Esophagus muscularis mucosa (tissue), 4 donors: ENCODE data around the gene PGC. TPM values are rescaled to one million over a fixed set of nuclear protein-coding genes. Genes with fewer than 3 reads are reported as not detected.

Experiments used
- DNase-seq: peaks from one replicate; pipeline ENCODE4 v3.0.0-alpha.2; 2017; ENCODE audit errors: extremely low spot score
- H3K27ac ChIP-seq, 4 donors: fragments of 200-600 bp; sonication (generic); replicated peaks in 1 of 4; 1 replicate in 3 of 4; 2 replicates in 1 of 4; pipeline ENCODE4 v1.5.1; 2016 to 2019; ENCODE audit warnings: mild to moderate bottlenecking in 1 of 4
- H3K27me3 ChIP-seq, 4 donors: fragments of 200-600 bp; sonication (generic); one replicate each; pipeline versions ENCODE4 v1.5.1 to v1.6.0; 2016 to 2019
- H3K36me3 ChIP-seq, 4 donors: fragments of 200-600 bp; sonication (generic); one replicate each; pipeline ENCODE4 v1.5.1; 2016 to 2019
- H3K4me1 ChIP-seq, 4 donors: fragments of 200-600 bp; sonication (generic); one replicate each; pipeline ENCODE4 v1.5.1; 2016 to 2019
- H3K4me3 ChIP-seq, 4 donors: fragments of 200-600 bp; sonication (generic); 1 replicate in 2 of 4; 2 replicates in 2 of 4; pipeline ENCODE4 v1.5.1; 2016 to 2019; ENCODE audit warnings: mild to moderate bottlenecking in 4 of 4, moderate library complexity in 1 of 4
- H3K9me3 ChIP-seq, 4 donors: fragments of 200-600 bp; sonication (generic); 1 replicate in 3 of 4; 2 replicates in 1 of 4; pipeline ENCODE4 v1.5.1; 2016 to 2019
- EP300 ChIP-seq: sonication (generic); formaldehyde crosslinking; IDR thresholded peaks from one replicate; pipeline ENCODE4 v1.6.1; 2017; ENCODE audit warnings: antibody characterized with exemption
- POLR2A ChIP-seq: fragments of 450-650 bp; IDR thresholded peaks from one replicate; pipeline ENCODE4 v1.6.1; 2017; ENCODE audit warnings: antibody characterized with exemption, moderate library complexity, mild to moderate bottlenecking, low read depth
- POLR2AphosphoS5 ChIP-seq, 2 donors: sonication (generic); formaldehyde crosslinking; IDR thresholded peaks; one replicate each; pipeline ENCODE4 v1.6.1; 2017; ENCODE audit warnings: antibody characterized with exemption in 2 of 2
- WGBS: methylation state at CpG from one replicate; pipeline ENCODE4 v1.1.5; 2018; 5-methylcytosine and 5-hydroxymethylcytosine counted together
- intact Hi-C: fragments of 100-400 bp; cut with DNase I; formaldehyde crosslinking; loops from one replicate; pipeline ENCODE4 v1.15.1; 2023
- total RNA-seq, 4 donors: library from RNA; depleted of rRNA; stranded (reverse); fragments of >200 nt; gene quantifications; one replicate each; pipeline versions ENCODE4 v1.1.0 to v1.2.1, GENCODE V29; 2016
- TF ChIP-seq, protein P1 (sequence below), 3 experiments: fragments of 200-600 bp in 2 of 3; fragments of 450-650 bp in 1 of 3; sonication (generic) in 2 of 3; IDR thresholded peaks; one replicate each; pipeline ENCODE4 v1.5.1; 2017 to 2019; ENCODE audit warnings: antibody characterized with exemption in 3 of 3, mild to moderate bottlenecking in 2 of 3, moderate library complexity in 1 of 3

The PGC gene
- total RNA-seq, 4 donors from 2014 or later = 0.83 to 1.1 (median 0.92) TPM; not detected in 1

DNA sequence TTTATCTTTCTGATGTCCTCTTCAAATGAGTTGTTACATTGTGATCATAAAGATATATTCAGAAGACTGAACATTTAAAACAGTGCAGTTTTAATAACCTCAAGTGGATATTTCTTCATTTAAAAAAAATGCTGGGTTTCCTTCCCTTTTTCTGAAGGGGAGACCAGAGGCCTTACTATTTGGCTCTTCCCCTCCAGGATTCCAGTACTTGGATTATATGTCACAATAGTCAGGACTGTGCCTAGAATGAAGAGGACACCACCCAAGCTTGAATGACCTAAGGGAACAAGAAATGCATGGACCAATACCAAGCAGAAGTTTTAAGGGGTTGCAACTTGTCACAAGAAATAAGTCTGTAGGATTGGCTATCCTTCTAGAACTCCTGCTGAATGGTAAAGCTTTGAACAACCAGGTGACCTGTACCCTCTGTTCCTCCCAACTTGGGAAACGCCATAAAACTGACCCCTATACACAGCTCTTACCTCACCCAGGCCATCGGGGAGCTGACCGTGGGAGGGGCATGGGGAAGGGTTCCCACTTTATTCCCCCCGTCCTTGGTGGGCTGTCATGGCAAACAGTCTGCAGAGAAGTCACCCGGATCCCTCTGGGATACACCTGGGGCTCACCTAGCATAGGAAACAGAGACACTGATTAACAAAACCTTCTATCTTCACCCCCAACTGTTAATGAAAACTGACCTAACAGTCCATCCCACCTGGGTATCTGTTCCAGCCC is 30.5 kb upstream of the PGC start:
- TF ChIP-seq EP300 = no peak
- no peak for TF ChIP-seq POLR2AphosphoS5 (IDR thresholded peaks at IDR 0.05)
- TF ChIP-seq, protein P1, sequence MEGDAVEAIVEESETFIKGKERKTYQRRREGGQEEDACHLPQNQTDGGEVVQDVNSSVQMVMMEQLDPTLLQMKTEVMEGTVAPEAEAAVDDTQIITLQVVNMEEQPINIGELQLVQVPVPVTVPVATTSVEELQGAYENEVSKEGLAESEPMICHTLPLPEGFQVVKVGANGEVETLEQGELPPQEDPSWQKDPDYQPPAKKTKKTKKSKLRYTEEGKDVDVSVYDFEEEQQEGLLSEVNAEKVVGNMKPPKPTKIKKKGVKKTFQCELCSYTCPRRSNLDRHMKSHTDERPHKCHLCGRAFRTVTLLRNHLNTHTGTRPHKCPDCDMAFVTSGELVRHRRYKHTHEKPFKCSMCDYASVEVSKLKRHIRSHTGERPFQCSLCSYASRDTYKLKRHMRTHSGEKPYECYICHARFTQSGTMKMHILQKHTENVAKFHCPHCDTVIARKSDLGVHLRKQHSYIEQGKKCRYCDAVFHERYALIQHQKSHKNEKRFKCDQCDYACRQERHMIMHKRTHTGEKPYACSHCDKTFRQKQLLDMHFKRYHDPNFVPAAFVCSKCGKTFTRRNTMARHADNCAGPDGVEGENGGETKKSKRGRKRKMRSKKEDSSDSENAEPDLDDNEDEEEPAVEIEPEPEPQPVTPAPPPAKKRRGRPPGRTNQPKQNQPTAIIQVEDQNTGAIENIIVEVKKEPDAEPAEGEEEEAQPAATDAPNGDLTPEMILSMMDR (IDR thresholded peaks at IDR 0.05) = no peak
- no peak for TF ChIP-seq POLR2A
- intact Hi-C loops = loop anchor here (5.0 to 10.0 kb wide), 2 partner anchors 40 to 73 kb away; partner anchors contain the start of gene TFEB
- H3K27me3 ChIP-seq = no peaks in the 10 kb centered on the region
- 85% methylated on average over 5 of the region's 5 CpGs for WGBS
- H3K4me1 ChIP-seq = peaks cover 23 to 44% (median 30%) of the 10 kb centered on the region in 4 donors
- H3K9me3 ChIP-seq = no peaks in the 10 kb centered on the region
- H3K27ac ChIP-seq = no peak overlapping the region
- peaks cover 14 to 45% (median 43%) of the 10 kb centered on the region in 4 donors for H3K36me3 ChIP-seq
- no peak overlapping the region for H3K4me3 ChIP-seq
- no peak for DNase-seq

DNA sequence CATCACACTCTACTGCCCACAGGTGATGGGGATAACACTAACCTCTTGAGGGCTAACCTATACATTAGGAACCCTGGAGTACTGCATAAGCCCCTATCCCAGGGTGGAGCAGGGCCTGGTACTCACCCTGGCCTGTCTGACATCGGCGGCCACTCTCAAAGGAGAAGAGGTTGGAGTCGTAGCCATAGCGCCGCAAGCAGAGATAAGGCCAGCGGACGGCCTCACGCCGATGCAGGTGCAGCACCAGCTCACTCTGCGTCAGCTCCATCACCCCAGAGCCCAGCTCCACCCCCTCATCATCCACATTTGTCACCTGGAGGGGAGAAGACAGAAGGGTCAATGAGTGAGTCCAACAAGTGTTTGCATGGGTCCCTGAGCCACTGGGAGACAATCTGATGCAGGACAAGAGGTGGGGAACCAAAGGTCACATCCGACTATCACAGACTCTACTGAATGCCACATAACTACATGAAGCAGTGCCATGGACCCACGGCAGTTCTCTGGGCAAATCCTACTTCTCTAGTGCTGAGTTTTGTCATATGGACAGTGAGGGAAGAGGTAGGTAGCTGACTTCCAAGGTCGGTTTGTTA is 28.2 kb upstream of the PGC start:
- peaks cover 37 to 69% (median 66%) of the 10 kb centered on the region in 4 donors for H3K36me3 ChIP-seq
- no peak for DNase-seq
- H3K27ac ChIP-seq = no peak overlapping the region
- intact Hi-C loops = loop anchor here (5.0 to 10.0 kb wide), 2 partner anchors 38 to 71 kb away; partner anchors contain the start of gene TFEB
- H3K9me3 ChIP-seq = no peaks in the 10 kb centered on the region
- H3K4me1 ChIP-seq = peaks cover 8 to 20% (median 13%) of the 10 kb centered on the region in 4 donors
- H3K27me3 ChIP-seq = no peaks in the 10 kb centered on the region
- no peak overlapping the region for H3K4me3 ChIP-seq
- TF ChIP-seq EP300 (no peak), POLR2A (no peak), POLR2AphosphoS5 (IDR thresholded peaks at IDR 0.05) (no peak)
- TF ChIP-seq, protein P1 (IDR thresholded peaks at IDR 0.05) = no peak
- 96% methylated on average over 12 of the region's 13 CpGs for WGBS

DNA sequence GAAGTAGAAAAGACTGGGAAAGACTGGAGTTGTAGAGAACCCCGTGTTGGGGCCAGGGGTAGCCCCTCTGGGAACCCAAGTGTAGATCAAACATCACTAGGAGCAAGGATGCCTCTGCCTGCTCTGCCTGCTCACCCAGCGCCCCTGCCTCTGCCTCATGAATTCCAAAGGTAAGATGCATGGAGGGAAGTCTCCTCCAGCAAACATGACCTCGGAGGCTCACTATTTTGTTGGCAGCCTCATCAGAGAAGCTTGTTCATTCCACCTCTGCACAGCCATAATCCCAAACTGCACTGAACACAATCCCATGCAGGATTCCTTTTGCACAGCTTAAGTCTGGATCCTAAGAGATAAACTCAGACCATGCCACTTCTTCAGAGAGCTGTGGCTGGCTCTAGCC is 27.6 kb upstream of the PGC start:
- H3K9me3 ChIP-seq = no peaks in the 10 kb centered on the region
- intact Hi-C loops = loop anchor here (5.0 to 10.0 kb wide), 2 partner anchors 38 to 70 kb away; partner anchors contain the start of gene TFEB
- no peak overlapping the region for H3K4me3 ChIP-seq
- WGBS = 80% methylated on average over 3 of the region's 3 CpGs
- no peak for DNase-seq
- TF ChIP-seq, protein P1 (IDR thresholded peaks at IDR 0.05) = no peak
- no peak for TF ChIP-seq POLR2AphosphoS5 (IDR thresholded peaks at IDR 0.05)
- no peak for TF ChIP-seq POLR2A
- no peak for TF ChIP-seq EP300
- H3K36me3 ChIP-seq = peaks cover 38 to 74% (median 71%) of the 10 kb centered on the region in 4 donors
- H3K4me1 ChIP-seq = peaks cover 8 to 19% (median 13%) of the 10 kb centered on the region in 4 donors
- H3K27me3 ChIP-seq = no peaks in the 10 kb centered on the region
- no peak overlapping the region for H3K27ac ChIP-seq

DNA sequence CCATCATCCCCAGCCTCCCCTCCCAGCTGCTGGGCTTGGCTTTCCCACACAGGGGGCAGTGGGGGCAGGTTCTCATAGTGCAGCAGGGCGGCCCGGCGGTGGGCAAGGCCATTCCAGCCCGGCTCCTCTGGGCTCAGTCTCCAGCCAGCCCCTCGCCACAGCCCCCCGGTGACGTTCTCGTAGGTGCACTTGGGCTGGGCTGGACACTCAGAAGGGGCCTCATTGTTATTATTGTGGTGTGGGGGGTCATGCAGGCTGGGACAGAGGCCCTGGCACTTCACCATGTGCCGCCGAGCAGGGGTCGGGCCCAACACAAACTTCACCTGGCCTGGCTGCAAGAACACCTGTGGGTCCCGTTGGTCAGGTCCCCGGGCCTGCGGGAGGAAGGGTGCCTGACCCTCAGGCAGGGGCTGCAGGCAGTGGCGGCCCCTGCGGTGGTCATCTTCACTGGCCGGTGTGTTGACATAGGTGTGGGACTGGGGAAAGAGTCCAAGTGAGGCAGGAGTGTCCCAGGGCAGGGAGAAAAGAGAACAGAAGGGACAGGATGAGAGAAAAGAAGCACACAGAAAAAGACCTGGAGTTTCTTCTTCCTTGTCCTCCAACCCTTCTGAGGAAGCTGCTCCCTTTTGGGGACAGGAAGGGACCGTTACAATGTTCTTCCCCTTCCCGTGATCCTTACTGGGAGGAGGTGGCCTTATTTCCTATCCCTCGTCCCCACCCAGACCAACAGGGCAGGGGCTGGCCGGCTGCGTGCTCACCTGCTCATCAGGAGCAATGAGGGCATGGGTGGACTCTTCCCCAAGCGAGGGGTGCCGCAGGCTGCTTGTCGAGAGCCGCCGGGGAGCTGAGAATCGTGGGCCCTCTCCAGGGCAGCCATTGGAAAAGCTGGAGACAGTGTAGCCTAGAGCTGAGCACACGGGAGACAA is 24.1 kb upstream of the PGC start:
- DNase-seq = no peak
- Histone ChIP-seq H3K27ac (no peak overlapping the region), H3K9me3 (no peaks in the 10 kb centered on the region), H3K36me3 (peaks cover 38 to 73% (median 68%) of the 10 kb centered on the region in 4 donors), H3K4me1 (peaks cover 12 to 16% (median 14%) of the 10 kb centered on the region in 4 donors), H3K4me3 (no peak overlapping the region), H3K27me3 (no peaks in the 10 kb centered on the region)
- no peak for TF ChIP-seq POLR2A
- TF ChIP-seq, protein P1 (IDR thresholded peaks at IDR 0.05) = no peak
- intact Hi-C loops = loop anchor here (10.0 kb wide), 1 partner anchor 67 kb away; no protein-coding TSS in a partner anchor
- 82% methylated on average over 18 of the region's 29 CpGs for WGBS
